Fibroblast of lung (primary cell): ENCODE measurements around the gene KSR2. TPM values are rescaled to one million over a fixed set of nuclear protein-coding genes. Genes with fewer than 3 reads are reported as not detected.
"Not testable (repeated sequence)": the region's sequence is repeated elsewhere in the genome, so short reads cannot be mapped to it uniquely, and the experiment has no call there.

Experiments used
- DNase-seq, 2 donors: peaks; one replicate each; pipeline versions ENCODE4 v3.0.0 to v3.0.0-alpha.2; 2010; ENCODE audit warnings: low read depth in 2 of 2
- H2AFZ ChIP-seq: 2 replicates; pipeline ENCODE4 v1.5.1; 2012; ENCODE audit warnings: low read length, control low read depth, inconsistent platforms
- H3K27ac ChIP-seq: 2 replicates; pipeline ENCODE4 v1.5.1; 2011; ENCODE audit warnings: low read length, control low read depth; ENCODE audit not compliant: insufficient read depth
- H3K27me3 ChIP-seq: 2 replicates; pipeline ENCODE4 v1.5.1; 2011; ENCODE audit warnings: mild to moderate bottlenecking, low read length; ENCODE audit not compliant: control insufficient read depth, insufficient read depth
- H3K36me3 ChIP-seq: 2 replicates; pipeline ENCODE4 v1.5.1; 2011; ENCODE audit warnings: low read length; ENCODE audit not compliant: control insufficient read depth, insufficient read depth
- H3K4me1 ChIP-seq: 2 replicates; pipeline ENCODE4 v1.5.1; 2011; ENCODE audit warnings: low read length; ENCODE audit not compliant: control insufficient read depth, insufficient read depth; ENCODE audit errors: extremely low read depth
- H3K4me2 ChIP-seq: 2 replicates; pipeline ENCODE4 v1.5.1; 2011; ENCODE audit warnings: low read length, control low read depth; ENCODE audit not compliant: insufficient read depth; ENCODE audit errors: extremely low read depth
- H3K4me3 ChIP-seq, 4 experiments: fragments of 200-600 bp in 1 of 4; sonication (generic) in 1 of 4; replicated peaks in 1 of 4; 2 replicates each; pipeline ENCODE4 v1.5.1; 2011 to 2016; ENCODE audit warnings: low read length in 4 of 4, low read depth in 3 of 4, mild to moderate bottlenecking in 3 of 4, control low read depth in 2 of 4, inconsistent platforms in 1 of 4, mixed read lengths in 1 of 4; ENCODE audit not compliant: insufficient read depth in 1 of 4; ENCODE audit errors: control extremely low read depth in 1 of 4
- H3K79me2 ChIP-seq: 2 replicates; pipeline ENCODE4 v1.5.1; 2012; ENCODE audit warnings: mild to moderate bottlenecking, low read length, inconsistent platforms; ENCODE audit not compliant: control insufficient read depth, insufficient read depth
- H3K9ac ChIP-seq: 2 replicates; pipeline ENCODE4 v1.5.1; 2011; ENCODE audit warnings: mild to moderate bottlenecking, low read length, control low read depth; ENCODE audit not compliant: insufficient read depth
- H3K9me3 ChIP-seq: 2 replicates; pipeline ENCODE4 v1.5.1; 2012; ENCODE audit warnings: low read depth, low read length; ENCODE audit not compliant: control insufficient read depth, insufficient read depth
- H4K20me1 ChIP-seq: 2 replicates; pipeline ENCODE4 v1.5.1; 2011; ENCODE audit warnings: low read length; ENCODE audit not compliant: control insufficient read depth, insufficient read depth; ENCODE audit errors: extremely low read depth
- CTCF ChIP-seq, 2 donors: IDR thresholded peaks in 1 of 2; conservative IDR thresholded peaks in 1 of 2; 1 replicate in 1 of 2; 2 replicates in 1 of 2; pipeline ENCODE4 v1.5.1; 2011 to 2012; ENCODE audit warnings: low read length in 2 of 2, control low read depth in 1 of 2, inconsistent platforms in 1 of 2, low read depth in 1 of 2, mild to moderate bottlenecking in 1 of 2
- EZH2 ChIP-seq: IDR thresholded peaks from 2 replicates; pipeline ENCODE4 v1.5.1; 2012; ENCODE audit warnings: low read length, control low read depth, mild to moderate bottlenecking; ENCODE audit errors: missing control alignments
- polyA plus RNA-seq, 2 donors: library from polyadenylated mRNA; depleted of rRNA in 1 of 2; stranded (reverse) in 1 of 2; unstranded in 1 of 2; fragments of >200 nt; gene quantifications; 2 replicates each; pipeline ENCODE4 v1.2.1, GENCODE V29; 2011 to 2012; ENCODE audit warnings: missing spikeins in 1 of 2
- total RNA-seq: library from RNA; depleted of rRNA; stranded (reverse); fragments of >200 nt; gene quantifications from 2 replicates; pipeline ENCODE4 v1.2.1, GENCODE V29; 2014

KSR2 gene
- total and polyA plus RNA-seq, 2 donors (not counting 1 experiment from before 2014, with no cell fraction given), result not detected

- no peak overlapping the region for H3K4me2 ChIP-seq
- H3K9me3 ChIP-seq, result no peaks in the 10 kb centered on the region
- H3K27ac ChIP-seq, result no peak overlapping the region
- H3K4me1 ChIP-seq, result no peaks in the 10 kb centered on the region
- no peaks in the 10 kb centered on the region for H3K36me3 ChIP-seq
- DNase-seq, result no peak
- no peaks in the 10 kb centered on the region for H4K20me1 ChIP-seq
- no peak for TF ChIP-seq EZH2
- TF ChIP-seq CTCF (conservative IDR thresholded peaks at IDR 0.05 in 1 of 2, IDR thresholded peaks at IDR 0.05 in 1 of 2; ENCODE audit: low read depth in 1 of 2, low read length in 2 of 2), result no peak
- H3K4me3 ChIP-seq, result no peak overlapping the region
- H2AFZ ChIP-seq, result no peak overlapping the region
- no peaks in the 10 kb centered on the region for H3K79me2 ChIP-seq
- H3K9ac ChIP-seq, result no peak overlapping the region
- no peaks in the 10 kb centered on the region for H3K27me3 ChIP-seq
Measured at GRCh38 chr12:117865505-117865904, 103.3 kb downstream of the KSR2 start.

- no peak overlapping the region for H3K27ac ChIP-seq
- no peak overlapping the region for H3K4me2 ChIP-seq
- DNase-seq, result peak in 1 of 2 donors; percentile 16
- H4K20me1 ChIP-seq, result no peaks in the 10 kb centered on the region
- no peaks in the 10 kb centered on the region for H3K79me2 ChIP-seq
- no peaks in the 10 kb centered on the region for H3K36me3 ChIP-seq
- no peak overlapping the region for H2AFZ ChIP-seq
- no peak overlapping the region for H3K4me3 ChIP-seq
- H3K9me3 ChIP-seq, result no peaks in the 10 kb centered on the region
- no peak for TF ChIP-seq EZH2
- H3K4me1 ChIP-seq, result no peaks in the 10 kb centered on the region
- H3K9ac ChIP-seq, result no peak overlapping the region
- no peaks in the 10 kb centered on the region for H3K27me3 ChIP-seq
Measured at GRCh38 chr12:117863002-117863709, 105.6 kb downstream of the KSR2 start.

- Histone ChIP-seq H3K27ac (no peak overlapping the region), H3K9me3 (no peaks in the 10 kb centered on the region), H3K36me3 (no peaks in the 10 kb centered on the region), H3K4me2 (no peak overlapping the region), H2AFZ (no peak overlapping the region), H3K9ac (no peak overlapping the region), H3K79me2 (no peaks in the 10 kb centered on the region), H3K4me1 (no peaks in the 10 kb centered on the region), H3K27me3 (no peaks in the 10 kb centered on the region), H4K20me1 (no peaks in the 10 kb centered on the region), H3K4me3 (no peak overlapping the region)
- no peak for DNase-seq
- TF ChIP-seq CTCF (conservative IDR thresholded peaks at IDR 0.05 in 1 of 2, IDR thresholded peaks at IDR 0.05 in 1 of 2; ENCODE audit: low read depth in 1 of 2, low read length in 2 of 2) (no peak), EZH2 (no peak)
Measured at GRCh38 chr12:117861691-117862090, 107.1 kb downstream of the KSR2 start.

DNA sequence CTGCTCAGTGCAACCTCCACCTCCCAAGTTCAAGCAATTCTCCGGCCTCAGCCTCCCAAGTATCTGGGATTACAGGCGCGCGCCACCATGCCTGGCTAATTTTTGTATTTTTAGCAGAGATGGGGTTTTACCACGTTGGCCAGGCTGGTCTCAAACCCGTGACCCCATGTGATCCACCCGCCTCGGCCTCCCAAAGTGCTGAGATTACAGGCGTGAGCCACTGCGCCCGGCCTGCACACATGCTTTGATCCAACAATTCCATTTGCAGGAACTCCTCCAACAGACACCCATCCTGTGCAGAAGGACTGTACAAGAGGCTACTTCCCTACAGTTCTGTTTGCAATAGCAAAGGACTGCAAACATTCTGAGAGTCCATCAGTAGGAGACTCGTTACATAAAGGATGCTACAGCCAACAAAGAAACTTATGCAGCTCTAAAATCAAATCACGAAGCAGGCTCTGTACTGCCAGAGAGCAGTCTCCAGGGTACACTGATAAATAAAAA is 108.0 kb downstream of the KSR2 start:
- not testable (repeated sequence) for H3K27me3 ChIP-seq, H3K4me3 ChIP-seq, H3K27ac ChIP-seq, DNase-seq, H2AFZ ChIP-seq, H3K9me3 ChIP-seq, H3K9ac ChIP-seq, H3K36me3 ChIP-seq, H4K20me1 ChIP-seq, H3K4me2 ChIP-seq, H3K4me1 ChIP-seq, H3K79me2 ChIP-seq
